ENCODE measurements around the gene MAMSTR. TPM values are rescaled to one million over a fixed set of nuclear protein-coding genes. Genes with fewer than 3 reads are reported as not detected.

MAMSTR gene
- total and polyA plus RNA-seq, 10 of the 15 experiments (the other 5 are each of a cell fraction or from before 2014, with no cell fraction given): 0.04 to 0.73 (median 0.31) TPM; not detected in 1

GRCh38 chr19:48713864-48714755 is 5.4 kb downstream of the MAMSTR start (continued):
- TF ChIP-seq CEBPZ (IDR thresholded peaks at IDR 0.05; ENCODE audit: low read depth, low read length) (peak; percentile 32; the same call in 1 of the 2 replicates), FOXK2 (IDR thresholded peaks at IDR 0.05) (no peak), ELK1 (IDR thresholded peaks at IDR 0.05; ENCODE audit: low read depth, low read length) (no peak), HSF1 (IDR thresholded peaks at IDR 0.05; ENCODE audit: low read depth, low read length) (no peak), IKZF1 (conservative IDR thresholded peaks at IDR 0.05) (peak; percentile 92), HCFC1 (IDR thresholded peaks at IDR 0.05; ENCODE audit: low read length) (no peak), NRF1 (conservative IDR thresholded peaks at IDR 0.05; ENCODE audit: low read depth, low read length) (peak; percentile 88), ZNF24 (IDR thresholded peaks at IDR 0.05) (no peak), NFIC (IDR thresholded peaks at IDR 0.05; ENCODE audit: low read depth, low read length) (no peak), MLLT1 (IDR thresholded peaks at IDR 0.05) (0 out of 2 replicates have a peak, but pooled peaks have one; percentile 14), KDM1A (IDR thresholded peaks at IDR 0.05; ENCODE audit: borderline replicate concordance) (no peak), GABPA (IDR thresholded peaks at IDR 0.05; ENCODE audit: low read depth) (no peak), PAX8 (IDR thresholded peaks at IDR 0.05) (no peak), REST (IDR thresholded peaks at IDR 0.05; ENCODE audit: low read depth, low read length) (no peak), STAT1 (conservative IDR thresholded peaks at IDR 0.05) (no peak), DPF2 (IDR thresholded peaks at IDR 0.05) (peak; percentile 31; the same call in 1 of the 2 replicates)
